ENCODE data around the gene PLVAP.

DNA sequence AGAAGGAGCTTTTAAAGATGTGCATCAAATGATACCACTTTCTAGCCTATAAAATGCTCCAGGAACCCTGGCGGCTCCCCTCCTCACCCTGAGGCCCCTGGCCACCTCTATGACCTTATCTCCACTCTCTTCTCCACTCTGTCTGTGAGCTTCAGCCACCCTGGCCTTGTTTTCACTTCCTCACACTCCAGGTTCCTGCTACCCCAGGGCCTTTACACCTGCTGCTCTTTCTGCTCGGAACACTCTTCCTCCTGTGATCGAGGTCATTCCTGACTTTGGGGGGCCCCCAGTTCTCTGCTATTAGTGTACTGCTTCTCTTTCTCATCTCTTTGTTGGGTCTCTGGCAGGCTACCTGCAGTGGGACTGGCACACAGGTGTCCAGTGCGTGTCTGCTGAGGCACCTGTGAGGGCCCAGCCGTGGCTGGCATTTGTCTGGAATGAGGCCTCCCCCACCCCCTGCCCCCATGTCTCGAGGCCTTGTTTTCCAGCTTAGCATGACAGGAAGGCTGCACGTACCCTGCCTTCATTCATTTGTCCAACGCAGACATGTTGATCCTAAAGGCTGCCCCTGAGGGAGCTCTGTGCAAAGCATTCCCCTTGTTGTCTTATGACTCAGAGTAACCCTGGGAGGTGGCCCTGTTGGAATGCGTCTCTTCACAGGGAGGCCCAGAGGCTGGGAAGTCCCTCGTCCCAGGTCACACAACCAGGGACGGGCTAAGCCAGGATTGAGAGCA is 65.5 kb downstream of the PLVAP start:
- TF ChIP-seq, protein P1, sequence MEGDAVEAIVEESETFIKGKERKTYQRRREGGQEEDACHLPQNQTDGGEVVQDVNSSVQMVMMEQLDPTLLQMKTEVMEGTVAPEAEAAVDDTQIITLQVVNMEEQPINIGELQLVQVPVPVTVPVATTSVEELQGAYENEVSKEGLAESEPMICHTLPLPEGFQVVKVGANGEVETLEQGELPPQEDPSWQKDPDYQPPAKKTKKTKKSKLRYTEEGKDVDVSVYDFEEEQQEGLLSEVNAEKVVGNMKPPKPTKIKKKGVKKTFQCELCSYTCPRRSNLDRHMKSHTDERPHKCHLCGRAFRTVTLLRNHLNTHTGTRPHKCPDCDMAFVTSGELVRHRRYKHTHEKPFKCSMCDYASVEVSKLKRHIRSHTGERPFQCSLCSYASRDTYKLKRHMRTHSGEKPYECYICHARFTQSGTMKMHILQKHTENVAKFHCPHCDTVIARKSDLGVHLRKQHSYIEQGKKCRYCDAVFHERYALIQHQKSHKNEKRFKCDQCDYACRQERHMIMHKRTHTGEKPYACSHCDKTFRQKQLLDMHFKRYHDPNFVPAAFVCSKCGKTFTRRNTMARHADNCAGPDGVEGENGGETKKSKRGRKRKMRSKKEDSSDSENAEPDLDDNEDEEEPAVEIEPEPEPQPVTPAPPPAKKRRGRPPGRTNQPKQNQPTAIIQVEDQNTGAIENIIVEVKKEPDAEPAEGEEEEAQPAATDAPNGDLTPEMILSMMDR (IDR thresholded peaks at IDR 0.05; ENCODE audit: insufficient read depth, low read length, poor library complexity, severe bottlenecking) = no peak
- no peak for TF ChIP-seq EZH2phosphoT487 (conservative IDR thresholded peaks at IDR 0.05; ENCODE audit: low read length)
